CD4-positive, alpha-beta T cell treated with Interferon gamma for 1 hour (primary cell): ENCODE results near the gene SDK2.
A peak's percentile ranks its signal among the peaks of the same experiment; 100 is the strongest.

Experiments used
- DNase-seq: peaks from one replicate; pipeline ENCODE4 v3.0.0-alpha.2; 2020

SDK2 gene

GRCh38 chr17:73584987-73585386, 59.3 kb downstream of the SDK2 start:
- no peak for DNase-seq

DNA sequence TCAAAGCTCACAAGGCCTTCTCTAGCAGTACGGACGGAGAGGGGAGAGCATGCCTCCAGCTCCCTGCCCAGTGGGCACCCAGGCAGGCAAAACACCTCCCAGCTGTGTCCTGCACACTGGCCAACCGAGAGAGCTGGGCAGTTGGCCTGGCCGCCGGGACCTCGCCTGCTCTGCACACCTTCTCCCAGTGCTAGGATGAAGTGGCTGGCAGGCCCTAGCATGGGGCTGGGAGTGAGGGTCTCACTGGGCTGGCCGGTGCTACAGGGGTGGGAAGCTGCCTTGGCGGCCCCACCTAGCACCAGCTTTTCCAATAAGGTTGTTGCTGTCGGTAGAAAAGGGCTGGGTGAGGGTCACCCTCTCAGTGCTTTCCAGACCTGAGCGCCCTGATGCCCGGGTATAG, 60.2 kb downstream of the SDK2 start:
- DNase-seq = no peak

GRCh38 chr17:73582821-73583220, 61.4 kb downstream of the SDK2 start:
- DNase-seq = no peak

- DNase-seq = no peak
Measured at GRCh38 chr17:73582359-73582758, 61.9 kb downstream of the SDK2 start.

- DNase-seq = no peak
Measured at GRCh38 chr17:73581379-73581778, 62.9 kb downstream of the SDK2 start.

- DNase-seq = no peak
Measured at GRCh38 chr17:73580073-73580710, 64.1 kb downstream of the SDK2 start.

- DNase-seq = no peak
Measured at GRCh38 chr17:73576556-73577098, 67.6 kb downstream of the SDK2 start.

- DNase-seq = no peak
Measured at GRCh38 chr17:73575470-73576221, 68.6 kb downstream of the SDK2 start.

DNA sequence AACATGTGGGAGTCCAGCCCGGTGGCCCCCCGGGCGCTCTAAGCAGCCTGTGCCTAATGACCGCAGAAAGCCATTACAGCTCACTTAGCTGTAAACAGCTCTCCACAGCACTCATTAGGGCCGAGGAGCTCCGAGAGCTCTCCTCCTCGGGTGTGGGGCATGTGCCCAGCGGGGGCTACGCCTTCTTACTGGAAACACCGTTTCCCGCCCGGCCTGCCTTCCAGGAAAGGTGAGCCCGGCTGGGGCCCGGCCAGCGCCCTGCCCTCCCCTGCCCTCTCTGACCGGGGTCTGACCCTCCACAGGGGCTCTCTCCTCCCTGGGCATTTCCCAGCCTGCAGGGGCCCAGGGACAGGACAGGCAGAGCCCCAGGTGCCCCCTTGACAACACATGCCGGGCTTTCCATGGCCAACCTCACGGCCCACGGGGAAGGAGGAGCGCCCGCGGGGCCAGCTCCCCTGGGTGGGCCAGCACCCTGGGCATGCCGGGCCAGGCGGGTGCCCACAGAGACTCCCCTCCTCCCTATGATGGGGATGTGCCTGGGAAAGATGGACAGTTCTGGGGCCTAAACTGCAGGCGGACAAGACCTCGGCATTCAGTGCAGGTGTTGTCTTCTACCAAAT, 72.6 kb downstream of the SDK2 start:
- no peak for DNase-seq

DNA sequence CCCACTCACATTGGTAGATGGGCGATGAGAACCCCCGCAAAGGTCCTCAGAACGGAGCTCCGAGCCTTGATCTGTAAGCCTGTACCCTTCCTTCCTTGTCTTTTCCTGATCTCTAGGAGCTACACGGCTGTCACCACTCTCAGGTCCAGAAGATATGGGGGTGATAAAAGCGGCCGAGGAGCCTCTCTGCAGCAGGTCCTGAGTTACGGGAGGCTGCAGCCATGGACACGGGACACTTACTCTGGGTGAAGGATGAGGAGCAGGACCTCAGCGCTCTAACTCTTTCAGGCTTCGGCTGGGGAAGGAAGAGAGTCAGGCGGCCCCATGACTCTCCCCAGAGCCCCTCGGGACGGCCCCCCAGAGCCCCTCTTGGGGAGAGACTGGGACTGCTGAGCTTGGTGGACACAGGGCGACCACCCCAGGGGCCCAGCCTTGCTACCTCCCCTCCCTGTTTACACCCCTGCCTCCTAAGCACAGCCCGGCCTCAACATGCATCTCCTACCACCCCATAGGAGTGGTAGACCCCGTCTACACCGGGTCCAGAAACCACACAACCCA, 74.4 kb downstream of the SDK2 start:
- DNase-seq = no peak

DNA sequence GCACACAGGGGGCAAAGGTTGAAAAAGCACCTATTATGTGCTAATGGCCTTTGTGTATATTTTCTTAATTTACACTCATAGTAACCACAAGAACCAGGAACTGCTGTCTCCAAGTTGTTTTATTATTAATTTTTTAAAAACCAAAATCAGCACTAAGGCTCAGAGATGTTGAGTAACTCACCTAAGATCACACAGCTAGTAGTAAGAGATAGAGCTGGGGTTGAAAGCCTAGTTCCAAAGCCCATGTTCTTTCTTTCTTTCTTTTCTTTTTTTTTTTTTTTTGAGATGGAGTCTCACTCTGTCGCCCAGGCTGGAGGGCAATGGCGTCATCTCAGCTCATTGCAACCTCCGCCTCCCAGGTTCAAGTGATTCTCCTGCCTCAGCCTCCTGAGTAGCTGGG, 75.3 kb downstream of the SDK2 start:
- no peak for DNase-seq

- peak; percentile 32 for DNase-seq
Measured at GRCh38 chr17:73566905-73567782, 77.1 kb downstream of the SDK2 start.

DNA sequence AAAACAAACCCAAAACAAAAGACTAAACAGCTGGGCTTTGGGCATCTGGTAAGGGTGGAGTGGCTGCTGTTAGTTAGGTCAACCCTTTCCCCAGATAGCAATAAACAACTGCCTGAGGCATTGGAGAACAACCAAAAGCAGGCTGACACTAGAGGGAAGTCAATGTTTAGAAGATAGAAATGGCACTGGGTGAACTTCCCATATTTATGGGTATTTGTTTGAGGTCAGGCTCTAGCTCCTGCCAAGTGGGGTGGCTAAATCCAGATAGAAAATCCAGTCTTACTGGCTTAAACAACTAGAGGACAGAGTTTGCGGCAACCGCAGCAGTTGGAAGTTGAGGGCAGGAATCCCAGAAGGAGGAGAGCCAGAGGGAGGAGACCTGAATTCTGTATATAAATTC, 79.4 kb downstream of the SDK2 start:
- no peak for DNase-seq

GRCh38 chr17:73562896-73563295, 81.3 kb downstream of the SDK2 start:
- DNase-seq = no peak

GRCh38 chr17:73561111-73561510, 83.1 kb downstream of the SDK2 start:
- DNase-seq = peak; percentile 7

- DNase-seq = no peak
Measured at GRCh38 chr17:73560661-73561060, 83.6 kb downstream of the SDK2 start.

DNA sequence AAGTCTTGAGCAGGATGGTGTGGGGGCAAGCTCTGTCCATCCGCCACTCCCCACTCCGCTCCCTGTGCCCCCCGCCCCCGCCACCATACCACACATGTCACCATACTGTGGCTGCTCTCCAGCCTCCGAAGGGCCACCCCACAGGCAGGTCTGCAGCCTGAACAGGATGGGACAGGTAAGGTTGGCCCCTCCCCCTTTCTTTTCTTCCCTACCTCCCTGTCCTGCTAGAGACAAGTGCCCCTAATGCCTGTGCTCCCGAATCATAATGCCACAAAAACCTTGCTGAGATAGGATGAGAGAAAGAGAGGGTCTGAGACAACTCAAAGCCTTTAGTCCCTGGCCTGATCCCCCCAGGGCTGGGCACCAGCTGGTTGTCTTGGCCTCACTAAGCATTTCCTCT, 84.7 kb downstream of the SDK2 start:
- no peak for DNase-seq

- no peak for DNase-seq
Measured at GRCh38 chr17:73555199-73555960, 88.9 kb downstream of the SDK2 start.

DNA sequence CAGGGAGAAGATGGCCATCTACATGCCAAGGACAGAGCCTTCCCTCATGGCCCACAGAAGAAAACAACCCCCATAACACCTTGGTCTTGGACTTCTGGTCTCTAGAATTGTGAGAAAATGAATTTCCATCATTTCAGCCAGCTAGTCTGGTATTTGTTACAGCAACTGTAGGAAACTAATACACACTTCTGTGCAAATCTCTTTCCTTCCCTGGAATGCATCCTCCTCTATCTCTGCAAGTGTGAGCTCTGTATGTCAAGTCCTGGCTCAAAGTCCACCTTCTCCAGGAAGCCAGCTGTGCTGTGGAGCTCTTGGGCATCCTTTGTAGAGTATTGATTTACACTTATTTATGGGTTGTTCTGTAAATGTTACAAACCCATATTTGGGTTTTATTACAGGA, 89.7 kb downstream of the SDK2 start:
- DNase-seq = no peak

GRCh38 chr17:73553311-73553710, 90.9 kb downstream of the SDK2 start:
- no peak for DNase-seq

DNA sequence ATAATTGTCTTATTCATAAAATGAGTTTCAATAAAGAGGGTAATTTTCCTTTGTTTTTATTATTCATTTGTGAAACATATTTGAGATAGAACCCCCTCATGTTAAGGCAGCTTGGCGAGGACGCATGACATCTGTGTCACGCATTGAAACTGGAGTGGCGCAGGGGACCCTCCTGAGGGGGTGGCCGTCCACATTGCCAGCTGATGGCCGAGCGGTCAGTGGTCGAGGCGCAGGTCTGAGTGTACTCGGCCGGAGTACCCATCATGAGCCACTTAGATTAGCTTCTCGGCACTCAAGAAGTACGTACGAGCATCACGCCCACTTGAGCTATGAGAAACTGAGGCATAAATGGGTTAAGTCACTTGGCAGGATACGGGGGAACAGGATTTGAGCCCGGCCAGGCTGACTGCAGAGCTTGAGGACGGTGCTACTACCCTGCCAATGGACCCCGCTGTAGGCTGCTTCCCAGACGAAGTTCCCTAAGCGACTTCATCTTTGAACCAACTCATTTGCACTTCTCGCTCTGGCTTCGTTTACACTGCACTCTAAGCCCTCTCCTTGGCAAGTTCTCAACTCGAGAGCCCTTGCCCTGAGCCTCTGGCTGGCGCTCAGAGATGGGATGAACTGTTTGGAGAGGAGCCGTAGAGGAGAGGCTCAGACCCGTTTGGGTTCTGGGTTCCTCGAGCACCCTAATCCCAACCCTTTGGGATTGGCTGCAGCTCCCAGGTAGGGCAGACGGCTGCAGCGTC, 91.8 kb downstream of the SDK2 start:
- no peak for DNase-seq
